ENCODE data around the gene ARHGEF17.
A peak's percentile ranks its signal among the peaks of the same experiment; 100 is the strongest.
"Not testable (repeated sequence)": the region's sequence is repeated elsewhere in the genome, so short reads cannot be mapped to it uniquely, and the experiment has no call there.

The ARHGEF17 gene

GRCh38 chr11:73308003-73308960, at the start of gene ARHGEF17:
Gene ARHGEF17, plus strand, starts transcription at chr11:73308276. Its CDS starts 363 bp downstream, at chr11:73308639.
- DNase-seq (ENCODE audit: low read depth), result peak; percentile 23

- no peak for DNase-seq (ENCODE audit: low read depth)
Measured at GRCh38 chr11:73259406-73260126, 48.5 kb upstream of the ARHGEF17 start.

- DNase-seq (ENCODE audit: low read depth), result no peak
Measured at GRCh38 chr11:73260127-73260457, 48.0 kb upstream of the ARHGEF17 start.

DNA sequence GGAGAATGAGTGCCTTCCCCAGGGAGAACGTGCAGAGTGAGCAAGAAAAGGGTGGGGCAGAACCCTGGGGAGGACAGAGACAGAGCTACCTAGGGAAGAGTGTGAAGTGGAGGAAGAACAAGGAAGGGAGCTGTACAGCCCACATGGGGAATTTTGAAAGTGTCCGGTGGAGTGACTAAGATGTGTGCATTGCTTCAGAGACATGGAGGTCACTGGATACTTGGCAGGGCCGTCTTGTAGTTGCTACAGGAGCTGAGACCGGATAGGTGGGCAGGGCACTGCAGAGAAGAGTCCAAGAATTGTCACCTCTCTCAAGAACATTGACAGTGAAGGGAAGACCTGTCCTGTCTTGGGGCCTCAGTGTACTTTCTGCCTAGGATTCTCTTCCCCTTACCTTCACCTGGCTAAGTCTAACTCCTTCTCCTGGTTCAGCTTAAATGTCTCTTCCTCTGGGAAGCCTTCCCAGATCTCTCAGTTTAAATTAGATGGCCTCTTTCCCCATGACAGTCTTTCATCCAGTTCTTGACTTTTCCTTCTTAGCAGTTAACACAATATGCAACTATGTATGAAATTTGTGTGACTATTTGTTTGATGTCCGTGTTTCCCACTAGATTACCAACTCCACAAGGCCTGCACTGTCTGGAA, 45.1 kb upstream of the ARHGEF17 start:
- DNase-seq (ENCODE audit: low read depth), result no peak

DNA sequence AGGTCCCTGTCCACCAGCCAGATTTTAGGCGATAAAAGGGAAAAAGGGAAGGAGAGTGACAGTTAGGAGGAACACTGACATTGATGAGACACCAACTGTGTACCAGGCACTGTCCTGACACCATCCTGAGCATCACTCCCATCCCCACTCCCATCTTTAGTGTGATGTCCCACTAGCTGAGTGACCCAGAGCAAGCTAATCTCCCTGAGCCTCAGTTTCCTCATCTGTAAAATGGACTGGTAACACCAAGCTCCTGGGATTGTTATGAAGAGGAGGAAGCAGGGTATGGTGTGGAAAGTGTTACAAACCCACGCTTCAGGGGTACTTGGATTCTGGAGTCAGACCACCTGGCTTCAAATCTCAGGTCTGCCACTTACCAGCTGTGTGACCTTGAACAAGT, 44.4 kb upstream of the ARHGEF17 start:
- DNase-seq (ENCODE audit: low read depth), result no peak

DNA sequence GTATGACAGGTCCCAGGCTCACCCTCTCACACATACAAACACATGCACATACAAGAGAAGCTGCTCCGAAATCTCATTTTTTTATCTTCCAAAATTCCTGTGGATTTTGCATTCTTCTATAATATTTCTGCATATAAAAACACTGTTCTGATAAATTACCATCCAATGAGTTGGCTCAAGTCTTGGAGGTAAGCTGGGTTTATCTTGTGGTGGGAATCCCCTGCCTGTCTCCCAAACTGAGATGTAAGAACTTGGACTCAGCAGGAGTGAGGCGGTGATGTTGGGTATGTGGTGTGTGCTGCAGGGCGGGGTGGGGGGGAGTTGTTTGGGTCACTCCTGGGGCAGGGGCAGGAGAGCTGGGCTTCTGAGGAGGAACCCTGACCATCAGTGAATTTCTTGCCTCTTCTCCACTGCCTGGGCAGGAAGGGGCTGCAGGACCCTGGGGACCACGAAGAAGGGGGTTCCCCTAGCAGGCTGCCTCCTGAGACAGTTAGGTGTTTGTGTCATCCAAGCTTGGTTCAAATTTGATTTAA, 42.7 kb upstream of the ARHGEF17 start:
- DNase-seq (ENCODE audit: low read depth), result no peak

DNA sequence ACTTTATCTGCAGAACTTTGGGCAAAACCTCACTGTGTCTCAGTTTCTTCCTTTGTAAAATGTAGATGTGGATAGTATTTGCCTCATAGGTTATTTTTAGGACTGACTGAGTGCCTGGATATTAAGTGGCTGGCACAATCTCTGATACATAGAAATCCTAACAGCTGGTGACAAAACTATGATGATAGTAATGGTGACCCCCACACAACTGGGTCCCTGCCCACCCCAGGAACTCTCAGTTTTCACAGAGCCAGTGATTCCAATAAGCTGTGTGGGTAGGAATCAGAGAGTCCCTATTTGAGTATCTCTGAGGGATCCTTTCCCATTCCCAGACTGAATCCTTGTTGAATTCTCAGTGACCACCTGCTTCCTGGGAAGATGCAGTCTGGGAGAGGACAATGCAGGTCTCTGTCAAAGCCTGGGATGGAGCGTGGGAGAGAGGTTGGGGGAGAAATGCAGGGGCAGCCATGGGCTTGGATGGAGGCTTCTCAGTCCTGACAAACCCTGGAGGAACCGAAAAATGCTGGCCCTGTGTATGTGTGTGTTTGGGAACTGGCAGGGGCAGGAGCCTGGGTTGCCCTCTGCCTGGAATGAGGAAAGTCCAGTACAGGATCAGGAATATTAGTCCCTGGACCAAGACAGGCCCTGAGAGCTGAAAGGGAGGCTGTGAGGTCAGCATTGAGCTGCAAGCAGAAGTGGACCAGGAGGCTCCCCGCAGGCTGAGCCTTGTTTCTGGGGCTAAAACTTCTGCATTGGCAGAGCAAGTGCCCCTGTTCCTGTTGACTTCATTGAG, 42.0 kb upstream of the ARHGEF17 start:
- no peak for DNase-seq (ENCODE audit: low read depth)

- DNase-seq (ENCODE audit: low read depth), result no peak
Measured at GRCh38 chr11:73266646-73267020, 41.4 kb upstream of the ARHGEF17 start.

DNA sequence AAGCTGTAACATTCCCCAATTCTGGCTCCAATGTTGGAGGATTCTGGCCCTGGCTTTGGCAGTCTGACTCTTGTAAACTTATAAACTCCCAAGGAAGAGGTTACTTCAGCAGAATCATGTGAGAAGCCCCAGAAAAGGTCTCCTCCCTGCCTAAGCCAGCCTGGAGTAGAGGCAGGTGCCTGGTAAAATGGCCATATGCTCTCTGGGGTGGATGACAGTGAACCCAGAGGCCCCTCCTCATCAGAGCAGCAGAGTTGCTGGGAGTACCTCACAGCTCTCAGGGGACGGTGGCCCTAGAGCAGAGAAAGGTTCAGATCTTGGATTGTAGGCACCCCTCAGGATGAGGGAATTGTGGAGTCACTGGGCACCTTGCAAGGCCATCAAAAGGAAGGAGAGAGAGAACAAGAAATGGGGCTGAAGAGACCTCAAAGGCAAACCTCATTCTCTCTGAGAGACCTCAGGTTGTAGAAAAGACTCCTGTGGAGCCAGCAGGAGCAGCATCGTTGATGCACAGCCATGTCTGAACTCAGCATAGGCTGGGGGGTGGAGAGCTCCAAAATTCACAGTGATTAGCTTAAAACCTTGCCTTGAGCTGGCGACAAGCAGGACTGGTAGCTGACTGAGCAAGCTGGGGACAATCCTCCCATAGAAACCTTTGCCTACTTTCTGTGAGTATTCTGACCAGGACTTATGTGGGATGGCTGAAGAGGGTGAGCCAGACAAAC, 40.8 kb upstream of the ARHGEF17 start:
- no peak for DNase-seq (ENCODE audit: low read depth)

DNA sequence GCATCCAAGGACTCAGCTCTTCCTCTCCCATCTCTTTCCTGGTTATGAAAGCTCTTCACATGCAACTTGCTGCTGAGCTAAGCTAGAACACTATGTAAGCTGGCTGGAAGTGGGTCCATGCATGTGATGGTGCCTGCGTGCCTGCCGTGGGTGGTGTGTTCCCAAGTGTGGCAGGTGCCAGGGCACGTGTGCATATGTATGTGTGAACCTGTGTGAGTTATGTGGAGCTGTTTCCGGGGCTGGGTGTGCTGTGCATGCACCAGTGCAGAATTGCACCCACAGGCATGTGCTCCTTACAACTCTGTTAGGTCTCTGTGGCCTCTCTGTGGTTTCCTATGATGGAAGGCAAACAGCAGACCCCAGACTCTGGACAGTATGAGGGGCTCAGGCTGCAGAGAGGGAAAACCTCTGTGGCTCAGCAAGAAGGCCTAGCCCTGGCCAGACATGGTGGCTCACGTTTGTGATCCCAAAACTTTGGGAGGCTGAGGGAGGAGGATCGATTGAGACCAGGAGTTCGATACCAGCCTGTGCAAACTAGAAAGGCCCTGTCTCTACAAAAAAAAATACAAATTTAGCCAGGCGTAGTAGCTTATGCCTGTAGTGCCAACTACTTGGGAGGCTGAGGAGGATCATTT, 40.1 kb upstream of the ARHGEF17 start:
- no peak for DNase-seq (ENCODE audit: low read depth)

GRCh38 chr11:73268671-73269271, 39.3 kb upstream of the ARHGEF17 start:
- no peak for DNase-seq (ENCODE audit: low read depth)

DNA sequence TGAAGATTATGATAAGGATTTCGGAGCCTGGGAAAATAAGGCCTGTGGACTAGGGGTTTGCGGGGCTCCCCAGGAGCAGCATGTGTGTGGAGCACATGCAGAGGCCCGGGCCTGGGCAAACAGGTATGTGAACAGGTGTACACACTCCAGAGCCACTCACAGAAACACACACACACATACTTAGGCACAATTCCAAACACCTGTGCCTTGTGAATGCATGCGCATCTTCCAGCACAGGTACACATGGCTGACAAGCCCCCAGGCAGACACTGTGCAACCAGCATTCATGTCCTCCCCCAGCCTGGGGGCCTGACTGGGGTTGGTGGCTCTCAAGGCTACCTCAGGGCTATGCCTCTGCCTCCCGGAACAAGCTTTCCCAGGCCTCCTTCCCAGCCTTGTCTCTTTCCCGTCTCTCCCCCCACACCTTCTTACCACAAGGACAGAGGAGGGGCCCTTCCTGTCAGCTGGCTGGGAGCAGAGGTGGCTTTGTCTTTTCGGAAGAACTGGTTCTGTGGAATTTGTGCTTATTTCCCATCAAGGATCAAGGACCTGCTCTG, 38.5 kb upstream of the ARHGEF17 start:
- no peak for DNase-seq (ENCODE audit: low read depth)

DNA sequence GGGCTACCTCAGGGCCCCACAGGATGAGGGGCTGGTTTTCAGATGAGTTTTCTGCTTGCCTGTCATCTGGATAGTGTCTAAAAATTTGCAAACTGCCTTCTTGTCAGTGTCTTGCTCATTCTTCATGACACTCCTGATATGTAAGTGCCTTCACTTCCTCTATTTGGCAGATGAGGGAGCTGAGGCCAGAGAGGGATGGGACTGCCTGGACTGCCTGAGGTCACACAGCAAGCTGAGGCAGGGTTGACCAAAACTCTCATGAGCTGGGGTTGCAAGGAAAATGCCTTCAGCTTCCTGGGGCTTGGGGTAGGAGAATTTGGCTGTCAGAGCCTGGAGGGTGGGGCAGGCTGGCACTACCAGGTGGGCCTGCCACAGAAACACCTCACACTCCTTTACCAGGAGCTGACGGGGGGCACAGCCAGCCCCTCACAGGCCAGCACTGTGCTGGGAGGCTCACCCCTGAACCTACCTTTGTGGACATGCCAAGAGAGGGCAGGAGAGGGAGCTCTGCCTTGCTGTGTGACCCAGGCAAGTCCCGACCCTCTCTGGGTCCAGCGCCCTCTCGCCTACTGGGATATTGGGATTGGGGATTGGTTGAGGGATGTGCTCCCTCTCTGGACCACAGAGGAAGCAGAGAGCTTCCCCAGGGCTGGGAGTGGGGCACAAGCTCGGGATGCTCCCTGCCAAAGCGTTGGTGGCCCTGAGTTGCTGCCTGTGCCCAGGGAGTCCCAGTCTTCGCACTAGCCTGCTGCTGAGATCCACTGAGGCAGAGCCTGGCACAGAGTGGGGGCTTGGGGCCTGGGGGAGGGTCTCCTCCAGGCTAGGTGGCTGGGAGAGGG, 37.8 kb upstream of the ARHGEF17 start:
- no peak for DNase-seq (ENCODE audit: low read depth)

- no peak for DNase-seq (ENCODE audit: low read depth)
Measured at GRCh38 chr11:73270855-73271477, 37.1 kb upstream of the ARHGEF17 start.

DNA sequence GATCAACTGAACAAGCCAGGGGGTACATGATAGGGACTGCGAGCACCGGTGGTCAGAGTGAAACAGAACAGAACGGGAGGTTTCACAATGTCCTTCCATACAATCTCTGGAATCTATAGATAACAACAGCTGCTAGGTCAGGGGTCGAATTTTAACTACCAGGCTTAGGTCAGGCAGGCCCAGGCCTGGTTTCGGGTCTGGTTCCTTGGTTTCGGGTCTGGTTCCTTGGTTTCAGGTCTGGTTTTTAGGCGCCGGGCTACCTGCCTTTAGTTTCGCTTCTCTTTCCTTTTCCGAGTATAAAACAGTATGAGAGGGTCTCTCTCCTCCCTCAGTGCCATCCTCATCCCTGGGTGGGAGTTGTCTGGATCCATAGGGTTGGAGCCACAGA, 36.6 kb upstream of the ARHGEF17 start:
- not testable (repeated sequence) for DNase-seq (ENCODE audit: low read depth)

GRCh38 chr11:73271936-73272679, 36.0 kb upstream of the ARHGEF17 start, which contains the start of gene P2RY6:
Gene P2RY6, plus strand, starts transcription at chr11:73272338. Its CDS starts 24,181 bp downstream, at chr11:73296519.
- DNase-seq (ENCODE audit: low read depth), result no peak

DNA sequence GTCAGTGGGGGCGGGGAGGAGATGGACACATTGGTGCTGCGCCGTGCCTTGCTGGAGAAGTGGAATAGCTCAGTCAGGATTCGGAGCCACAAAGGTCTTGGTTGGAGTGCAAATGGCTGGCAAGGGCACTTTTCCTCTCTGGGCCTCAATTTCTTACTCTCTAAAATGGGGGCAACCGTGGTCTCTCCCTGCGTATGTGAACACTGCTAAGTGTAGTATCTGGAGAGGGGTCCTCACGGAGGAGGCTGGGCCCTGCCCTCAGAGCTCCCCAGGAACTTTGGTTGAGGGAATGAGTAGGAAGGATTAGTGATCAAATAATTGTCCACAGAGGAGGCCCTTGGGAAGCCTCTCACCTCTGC, 35.4 kb upstream of the ARHGEF17 start:
- DNase-seq (ENCODE audit: low read depth), result no peak

All from HS-5 (cell line).